H1 (cell line): Measurements from ENCODE around the gene INSIG1. TPM values are rescaled to one million over a fixed set of nuclear protein-coding genes. Genes with fewer than 3 reads are reported as not detected.

Source experiments
- CBX8 ChIP-seq: fragments of 300-800, 300-1000 bp; sonication (generic); IDR thresholded peaks from 2 replicates; pipeline ENCODE4 v1.7.1; 2016; ENCODE audit warnings: low read depth, low read length, borderline replicate concordance
- CREB1 ChIP-seq: IDR thresholded peaks from 2 replicates; pipeline ENCODE4 v1.6.1; 2012; ENCODE audit warnings: inconsistent platforms
- KDM5A ChIP-seq: fragments of 200-600 bp; IDR thresholded peaks from 2 replicates; pipeline ENCODE4 v1.7.1; 2012; ENCODE audit warnings: mild to moderate bottlenecking, low read length, inconsistent platforms, mixed read lengths
- MAFK ChIP-seq: IDR thresholded peaks from 2 replicates; pipeline ENCODE4 v1.6.1; 2012; ENCODE audit warnings: low read depth, mild to moderate bottlenecking, improper control_type of control experiment, low read length
- NANOG ChIP-seq: IDR thresholded peaks from 2 replicates; pipeline ENCODE4 v1.6.1; 2011; ENCODE audit warnings: low read length, low read depth, mild to moderate bottlenecking, inconsistent platforms; ENCODE audit not compliant: insufficient read depth, poor library complexity, severe bottlenecking
- SP2 ChIP-seq: IDR thresholded peaks from 2 replicates; pipeline ENCODE4 v1.6.1; 2012; ENCODE audit warnings: mild to moderate bottlenecking, low read length, inconsistent platforms
- polyA plus RNA-seq, 7 experiments: library from polyadenylated mRNA; depleted of rRNA in 3 of 7; stranded (reverse) in 5 of 7; unstranded in 2 of 7; fragments of >200 nt in 5 of 7; fragments of 200-250 nt in 2 of 7; gene quantifications; 1 replicate in 5 of 7; 2 replicates in 1 of 7; 4 replicates in 1 of 7; pipeline versions ENCODE4 v1.2.1 to v1.2.3, GENCODE V29; 2011 to 2013; ENCODE audit warnings: missing spikeins in 2 of 7, mixed read lengths in 2 of 7
- total RNA-seq: library from RNA; stranded (reverse); fragmentation: NEBNext Ultra II Directional; extraction: Animal tissue kit (Norgen Biotek cat#: 25700); gene quantifications from 2 replicates; pipeline ENCODE4 v1.2.1, GENCODE V29; 2021

Gene INSIG1
- total and polyA plus RNA-seq, 2 of the 8 experiments (the other 6 are each of a cell fraction or from before 2014, with no cell fraction given) = 40.0 to 58.4 TPM

GRCh38 chr7:155276042-155276799, 21.5 kb upstream of the INSIG1 start (continued):
- TF ChIP-seq MAFK (no peak), SP2 (no peak), CBX8 (no peak), CREB1 (no peak), KDM5A (no peak), NANOG (no peak)
- TF ChIP-seq, all 59 proteins: peak for 0
